WTC11 (cell line): ENCODE data around the gene RPS25.
"Not testable (repeated sequence)": the region's sequence is repeated elsewhere in the genome, so short reads cannot be mapped to it uniquely, and the experiment has no call there.

Experiments
- TEAD1 ChIP-seq: sonication (generic); formaldehyde crosslinking; IDR thresholded peaks from 2 replicates; pipeline ENCODE4 v1.8.0; 2022; ENCODE audit warnings: mild to moderate bottlenecking, missing genetic modification reagents
- ZNF219 ChIP-seq: sonication (generic); formaldehyde crosslinking; IDR thresholded peaks from 2 replicates; pipeline ENCODE4 v1.8.0; 2023; ENCODE audit warnings: missing genetic modification reagents, mild to moderate bottlenecking, borderline replicate concordance
- TF ChIP-seq, protein P1 (sequence below): fragments of 200-600 bp; IDR thresholded peaks from 2 replicates; pipeline ENCODE4 v1.8.0; 2022; ENCODE audit warnings: antibody characterized with exemption
- TF ChIP-seq, protein P2 (sequence below): sonication (generic); formaldehyde crosslinking; IDR thresholded peaks from 2 replicates; pipeline ENCODE4 v1.8.1; 2023; ENCODE audit warnings: mild to moderate bottlenecking, missing genetic modification reagents, moderate library complexity

DNA sequence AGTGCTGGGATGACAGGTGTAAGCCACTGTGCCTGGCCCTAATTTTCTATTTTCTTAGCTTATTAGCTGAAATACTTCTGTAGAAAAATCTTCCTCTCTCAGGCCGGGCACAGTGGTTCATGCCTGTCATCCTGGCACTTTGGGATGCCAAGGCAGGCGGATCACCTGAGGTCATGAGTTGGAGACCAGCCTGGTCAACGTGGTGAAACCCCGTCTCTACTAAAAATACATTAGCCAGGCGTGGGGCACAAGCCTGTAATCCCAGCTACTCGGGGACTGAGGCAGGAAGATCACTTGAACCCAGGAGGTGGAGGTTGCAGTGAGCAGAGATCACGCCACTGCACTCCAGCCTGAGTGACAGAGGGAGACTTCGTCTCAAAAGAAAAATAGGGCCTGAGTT lies 33.8 kb downstream of the RPS25 start:
- TF ChIP-seq, protein P1, sequence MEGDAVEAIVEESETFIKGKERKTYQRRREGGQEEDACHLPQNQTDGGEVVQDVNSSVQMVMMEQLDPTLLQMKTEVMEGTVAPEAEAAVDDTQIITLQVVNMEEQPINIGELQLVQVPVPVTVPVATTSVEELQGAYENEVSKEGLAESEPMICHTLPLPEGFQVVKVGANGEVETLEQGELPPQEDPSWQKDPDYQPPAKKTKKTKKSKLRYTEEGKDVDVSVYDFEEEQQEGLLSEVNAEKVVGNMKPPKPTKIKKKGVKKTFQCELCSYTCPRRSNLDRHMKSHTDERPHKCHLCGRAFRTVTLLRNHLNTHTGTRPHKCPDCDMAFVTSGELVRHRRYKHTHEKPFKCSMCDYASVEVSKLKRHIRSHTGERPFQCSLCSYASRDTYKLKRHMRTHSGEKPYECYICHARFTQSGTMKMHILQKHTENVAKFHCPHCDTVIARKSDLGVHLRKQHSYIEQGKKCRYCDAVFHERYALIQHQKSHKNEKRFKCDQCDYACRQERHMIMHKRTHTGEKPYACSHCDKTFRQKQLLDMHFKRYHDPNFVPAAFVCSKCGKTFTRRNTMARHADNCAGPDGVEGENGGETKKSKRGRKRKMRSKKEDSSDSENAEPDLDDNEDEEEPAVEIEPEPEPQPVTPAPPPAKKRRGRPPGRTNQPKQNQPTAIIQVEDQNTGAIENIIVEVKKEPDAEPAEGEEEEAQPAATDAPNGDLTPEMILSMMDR = not testable (repeated sequence)
- TF ChIP-seq, protein P2, sequence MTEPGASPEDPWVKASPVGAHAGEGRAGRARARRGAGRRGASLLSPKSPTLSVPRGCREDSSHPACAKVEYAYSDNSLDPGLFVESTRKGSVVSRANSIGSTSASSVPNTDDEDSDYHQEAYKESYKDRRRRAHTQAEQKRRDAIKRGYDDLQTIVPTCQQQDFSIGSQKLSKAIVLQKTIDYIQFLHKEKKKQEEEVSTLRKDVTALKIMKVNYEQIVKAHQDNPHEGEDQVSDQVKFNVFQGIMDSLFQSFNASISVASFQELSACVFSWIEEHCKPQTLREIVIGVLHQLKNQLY (CRISPR knock-in tag) = not testable (repeated sequence)
- not testable (repeated sequence) for TF ChIP-seq ZNF219, TEAD1 (CRISPR knock-in tag)
